ENCODE results near the gene PDZD4. TPM values are rescaled to one million over a fixed set of nuclear protein-coding genes. Genes with fewer than 3 reads are reported as not detected.

Gene PDZD4
- total RNA-seq, 1 experiment from 2014 or later = 120 TPM

DNA sequence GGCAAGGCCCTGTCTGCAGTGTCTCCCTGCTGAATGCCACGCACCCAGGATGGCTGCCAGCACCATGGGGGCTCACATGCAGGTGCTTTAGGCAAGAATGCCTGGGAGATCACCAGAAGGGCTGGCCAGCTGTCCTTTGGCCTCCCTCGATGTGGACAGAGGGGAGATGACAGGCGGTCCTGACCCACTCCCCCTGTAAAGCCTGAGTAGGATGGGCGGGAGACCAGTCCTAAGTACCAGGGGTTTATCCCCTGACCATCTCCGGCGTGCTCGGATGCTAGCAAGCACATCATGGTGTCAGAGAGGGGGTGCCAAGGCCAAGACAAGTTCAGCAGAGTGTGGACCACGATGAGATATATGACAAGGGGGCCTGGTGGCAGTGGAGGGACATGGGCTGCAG, 5.3 kb downstream of the PDZD4 start:
- H3K27me3 Mint-ChIP-seq (ENCODE audit: low read depth) = no peaks in the 10 kb centered on the region
- peaks cover 9% of the 10 kb centered on the region; the same call in 1 of the 2 replicates for H3K36me3 Mint-ChIP-seq
- H3K4me1 Mint-ChIP-seq = peaks cover 63% of the 10 kb centered on the region
- H3K27ac Mint-ChIP-seq = peak overlapping the region; percentile 93
- no peak for ATAC-seq
- no peaks in the 10 kb centered on the region for H3K9me3 Mint-ChIP-seq
- TF ChIP-seq, protein P1, sequence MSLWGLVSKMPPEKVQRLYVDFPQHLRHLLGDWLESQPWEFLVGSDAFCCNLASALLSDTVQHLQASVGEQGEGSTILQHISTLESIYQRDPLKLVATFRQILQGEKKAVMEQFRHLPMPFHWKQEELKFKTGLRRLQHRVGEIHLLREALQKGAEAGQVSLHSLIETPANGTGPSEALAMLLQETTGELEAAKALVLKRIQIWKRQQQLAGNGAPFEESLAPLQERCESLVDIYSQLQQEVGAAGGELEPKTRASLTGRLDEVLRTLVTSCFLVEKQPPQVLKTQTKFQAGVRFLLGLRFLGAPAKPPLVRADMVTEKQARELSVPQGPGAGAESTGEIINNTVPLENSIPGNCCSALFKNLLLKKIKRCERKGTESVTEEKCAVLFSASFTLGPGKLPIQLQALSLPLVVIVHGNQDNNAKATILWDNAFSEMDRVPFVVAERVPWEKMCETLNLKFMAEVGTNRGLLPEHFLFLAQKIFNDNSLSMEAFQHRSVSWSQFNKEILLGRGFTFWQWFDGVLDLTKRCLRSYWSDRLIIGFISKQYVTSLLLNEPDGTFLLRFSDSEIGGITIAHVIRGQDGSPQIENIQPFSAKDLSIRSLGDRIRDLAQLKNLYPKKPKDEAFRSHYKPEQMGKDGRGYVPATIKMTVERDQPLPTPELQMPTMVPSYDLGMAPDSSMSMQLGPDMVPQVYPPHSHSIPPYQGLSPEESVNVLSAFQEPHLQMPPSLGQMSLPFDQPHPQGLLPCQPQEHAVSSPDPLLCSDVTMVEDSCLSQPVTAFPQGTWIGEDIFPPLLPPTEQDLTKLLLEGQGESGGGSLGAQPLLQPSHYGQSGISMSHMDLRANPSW (CRISPR knock-in tag; conservative IDR thresholded peaks at IDR 0.05; ENCODE audit: low read depth) = no peak
- TF ChIP-seq GABPB1 (CRISPR knock-in tag; IDR thresholded peaks at IDR 0.05) (no peak), ESRRA (CRISPR knock-in tag; IDR thresholded peaks at IDR 0.05; ENCODE audit: borderline replicate concordance) (no peak), IRF2 (CRISPR knock-in tag; IDR thresholded peaks at IDR 0.05; ENCODE audit: borderline replicate concordance, low read depth) (no peak), ZNF416 (CRISPR knock-in tag; IDR thresholded peaks at IDR 0.05) (no peak), GRHL2 (CRISPR knock-in tag; IDR thresholded peaks at IDR 0.05; ENCODE audit: insufficient replicate concordance, severe bottlenecking) (no peak), KAT7 (CRISPR knock-in tag; IDR thresholded peaks at IDR 0.05; ENCODE audit: borderline replicate concordance) (no peak), TEAD4 (CRISPR knock-in tag; IDR thresholded peaks at IDR 0.05) (no peak)
- TF ChIP-seq, protein P2, sequence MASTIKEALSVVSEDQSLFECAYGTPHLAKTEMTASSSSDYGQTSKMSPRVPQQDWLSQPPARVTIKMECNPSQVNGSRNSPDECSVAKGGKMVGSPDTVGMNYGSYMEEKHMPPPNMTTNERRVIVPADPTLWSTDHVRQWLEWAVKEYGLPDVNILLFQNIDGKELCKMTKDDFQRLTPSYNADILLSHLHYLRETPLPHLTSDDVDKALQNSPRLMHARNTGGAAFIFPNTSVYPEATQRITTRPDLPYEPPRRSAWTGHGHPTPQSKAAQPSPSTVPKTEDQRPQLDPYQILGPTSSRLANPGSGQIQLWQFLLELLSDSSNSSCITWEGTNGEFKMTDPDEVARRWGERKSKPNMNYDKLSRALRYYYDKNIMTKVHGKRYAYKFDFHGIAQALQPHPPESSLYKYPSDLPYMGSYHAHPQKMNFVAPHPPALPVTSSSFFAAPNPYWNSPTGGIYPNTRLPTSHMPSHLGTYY (CRISPR knock-in tag; IDR thresholded peaks at IDR 0.05) = no peak
- TF ChIP-seq, protein P3, sequence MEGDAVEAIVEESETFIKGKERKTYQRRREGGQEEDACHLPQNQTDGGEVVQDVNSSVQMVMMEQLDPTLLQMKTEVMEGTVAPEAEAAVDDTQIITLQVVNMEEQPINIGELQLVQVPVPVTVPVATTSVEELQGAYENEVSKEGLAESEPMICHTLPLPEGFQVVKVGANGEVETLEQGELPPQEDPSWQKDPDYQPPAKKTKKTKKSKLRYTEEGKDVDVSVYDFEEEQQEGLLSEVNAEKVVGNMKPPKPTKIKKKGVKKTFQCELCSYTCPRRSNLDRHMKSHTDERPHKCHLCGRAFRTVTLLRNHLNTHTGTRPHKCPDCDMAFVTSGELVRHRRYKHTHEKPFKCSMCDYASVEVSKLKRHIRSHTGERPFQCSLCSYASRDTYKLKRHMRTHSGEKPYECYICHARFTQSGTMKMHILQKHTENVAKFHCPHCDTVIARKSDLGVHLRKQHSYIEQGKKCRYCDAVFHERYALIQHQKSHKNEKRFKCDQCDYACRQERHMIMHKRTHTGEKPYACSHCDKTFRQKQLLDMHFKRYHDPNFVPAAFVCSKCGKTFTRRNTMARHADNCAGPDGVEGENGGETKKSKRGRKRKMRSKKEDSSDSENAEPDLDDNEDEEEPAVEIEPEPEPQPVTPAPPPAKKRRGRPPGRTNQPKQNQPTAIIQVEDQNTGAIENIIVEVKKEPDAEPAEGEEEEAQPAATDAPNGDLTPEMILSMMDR (IDR thresholded peaks at IDR 0.05) = no peak
- TF ChIP-seq, protein P4, sequence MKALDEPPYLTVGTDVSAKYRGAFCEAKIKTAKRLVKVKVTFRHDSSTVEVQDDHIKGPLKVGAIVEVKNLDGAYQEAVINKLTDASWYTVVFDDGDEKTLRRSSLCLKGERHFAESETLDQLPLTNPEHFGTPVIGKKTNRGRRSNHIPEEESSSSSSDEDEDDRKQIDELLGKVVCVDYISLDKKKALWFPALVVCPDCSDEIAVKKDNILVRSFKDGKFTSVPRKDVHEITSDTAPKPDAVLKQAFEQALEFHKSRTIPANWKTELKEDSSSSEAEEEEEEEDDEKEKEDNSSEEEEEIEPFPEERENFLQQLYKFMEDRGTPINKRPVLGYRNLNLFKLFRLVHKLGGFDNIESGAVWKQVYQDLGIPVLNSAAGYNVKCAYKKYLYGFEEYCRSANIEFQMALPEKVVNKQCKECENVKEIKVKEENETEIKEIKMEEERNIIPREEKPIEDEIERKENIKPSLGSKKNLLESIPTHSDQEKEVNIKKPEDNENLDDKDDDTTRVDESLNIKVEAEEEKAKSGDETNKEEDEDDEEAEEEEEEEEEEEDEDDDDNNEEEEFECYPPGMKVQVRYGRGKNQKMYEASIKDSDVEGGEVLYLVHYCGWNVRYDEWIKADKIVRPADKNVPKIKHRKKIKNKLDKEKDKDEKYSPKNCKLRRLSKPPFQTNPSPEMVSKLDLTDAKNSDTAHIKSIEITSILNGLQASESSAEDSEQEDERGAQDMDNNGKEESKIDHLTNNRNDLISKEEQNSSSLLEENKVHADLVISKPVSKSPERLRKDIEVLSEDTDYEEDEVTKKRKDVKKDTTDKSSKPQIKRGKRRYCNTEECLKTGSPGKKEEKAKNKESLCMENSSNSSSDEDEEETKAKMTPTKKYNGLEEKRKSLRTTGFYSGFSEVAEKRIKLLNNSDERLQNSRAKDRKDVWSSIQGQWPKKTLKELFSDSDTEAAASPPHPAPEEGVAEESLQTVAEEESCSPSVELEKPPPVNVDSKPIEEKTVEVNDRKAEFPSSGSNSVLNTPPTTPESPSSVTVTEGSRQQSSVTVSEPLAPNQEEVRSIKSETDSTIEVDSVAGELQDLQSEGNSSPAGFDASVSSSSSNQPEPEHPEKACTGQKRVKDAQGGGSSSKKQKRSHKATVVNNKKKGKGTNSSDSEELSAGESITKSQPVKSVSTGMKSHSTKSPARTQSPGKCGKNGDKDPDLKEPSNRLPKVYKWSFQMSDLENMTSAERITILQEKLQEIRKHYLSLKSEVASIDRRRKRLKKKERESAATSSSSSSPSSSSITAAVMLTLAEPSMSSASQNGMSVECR (CRISPR knock-in tag; IDR thresholded peaks at IDR 0.05; ENCODE audit: borderline replicate concordance) = no peak
- peak overlapping the region; percentile 6; the same call in 1 of the 2 replicates for H3K4me3 Mint-ChIP-seq
- DNase-seq (ENCODE audit: low spot score) = no peak
- CTCF ChIA-PET = no interaction called here
- POLR2A ChIA-PET = no interaction called here

DNA sequence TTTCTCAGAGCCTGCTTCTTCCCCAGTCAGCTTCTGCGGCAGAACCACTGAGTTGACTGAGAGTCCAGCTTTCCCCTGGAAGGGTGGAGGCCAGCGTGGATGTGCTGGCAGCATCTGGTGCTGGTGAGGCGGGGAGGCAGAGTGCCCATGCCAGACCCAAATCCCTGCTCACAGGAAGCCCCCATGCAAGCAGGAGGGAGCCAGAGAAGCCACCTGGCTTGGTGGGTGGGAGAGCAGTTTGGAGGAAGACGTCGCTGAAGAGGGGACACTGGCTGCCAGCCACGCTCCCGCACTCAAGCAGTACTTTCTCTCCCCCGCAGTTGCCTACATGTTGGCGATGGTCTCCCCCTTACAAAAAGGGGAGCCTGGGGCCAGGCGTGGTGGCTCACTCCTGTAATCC, 6.0 kb downstream of the PDZD4 start:
- ATAC-seq (no peak), DNase-seq (ENCODE audit: low spot score) (no peak)
- Mint-ChIP-seq H3K9me3 (no peaks in the 10 kb centered on the region), H3K27me3 (ENCODE audit: low read depth) (no peaks in the 10 kb centered on the region), H3K27ac (peak overlapping the region; percentile 93), H3K4me1 (peaks cover 68% of the 10 kb centered on the region), H3K36me3 (peaks cover 9% of the 10 kb centered on the region; the same call in 1 of the 2 replicates), H3K4me3 (no peak overlapping the region)
- ChIA-PET POLR2A (no interaction called here), CTCF (no interaction called here)
- TF ChIP-seq, protein P2 (CRISPR knock-in tag; IDR thresholded peaks at IDR 0.05) = no peak
- TF ChIP-seq GRHL2 (CRISPR knock-in tag; IDR thresholded peaks at IDR 0.05; ENCODE audit: insufficient replicate concordance, severe bottlenecking) (no peak), SP1 (CRISPR knock-in tag; conservative IDR thresholded peaks at IDR 0.05) (no peak), MXD4 (CRISPR knock-in tag; IDR thresholded peaks at IDR 0.05; ENCODE audit: borderline replicate concordance) (no peak), TEAD4 (CRISPR knock-in tag; IDR thresholded peaks at IDR 0.05) (no peak), JAZF1 (CRISPR knock-in tag; IDR thresholded peaks at IDR 0.05) (no peak), ZNF121 (CRISPR knock-in tag; IDR thresholded peaks at IDR 0.05) (no peak), ESRRA (CRISPR knock-in tag; IDR thresholded peaks at IDR 0.05; ENCODE audit: borderline replicate concordance) (no peak)
- TF ChIP-seq, protein P5, sequence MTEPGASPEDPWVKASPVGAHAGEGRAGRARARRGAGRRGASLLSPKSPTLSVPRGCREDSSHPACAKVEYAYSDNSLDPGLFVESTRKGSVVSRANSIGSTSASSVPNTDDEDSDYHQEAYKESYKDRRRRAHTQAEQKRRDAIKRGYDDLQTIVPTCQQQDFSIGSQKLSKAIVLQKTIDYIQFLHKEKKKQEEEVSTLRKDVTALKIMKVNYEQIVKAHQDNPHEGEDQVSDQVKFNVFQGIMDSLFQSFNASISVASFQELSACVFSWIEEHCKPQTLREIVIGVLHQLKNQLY (CRISPR knock-in tag; IDR thresholded peaks at IDR 0.05) = no peak
- TF ChIP-seq, protein P4 (CRISPR knock-in tag; IDR thresholded peaks at IDR 0.05; ENCODE audit: borderline replicate concordance) = no peak

Measured in WTC11 (cell line).